ENCODE results near the gene ACTRT2. TPM values are rescaled to one million over a fixed set of nuclear protein-coding genes. Genes with fewer than 3 reads are reported as not detected.

ACTRT2 gene
- polyA plus RNA-seq, 1 donor (not counting 4 experiments of a cell fraction or from before 2014, with no cell fraction given), result not detected

DNA sequence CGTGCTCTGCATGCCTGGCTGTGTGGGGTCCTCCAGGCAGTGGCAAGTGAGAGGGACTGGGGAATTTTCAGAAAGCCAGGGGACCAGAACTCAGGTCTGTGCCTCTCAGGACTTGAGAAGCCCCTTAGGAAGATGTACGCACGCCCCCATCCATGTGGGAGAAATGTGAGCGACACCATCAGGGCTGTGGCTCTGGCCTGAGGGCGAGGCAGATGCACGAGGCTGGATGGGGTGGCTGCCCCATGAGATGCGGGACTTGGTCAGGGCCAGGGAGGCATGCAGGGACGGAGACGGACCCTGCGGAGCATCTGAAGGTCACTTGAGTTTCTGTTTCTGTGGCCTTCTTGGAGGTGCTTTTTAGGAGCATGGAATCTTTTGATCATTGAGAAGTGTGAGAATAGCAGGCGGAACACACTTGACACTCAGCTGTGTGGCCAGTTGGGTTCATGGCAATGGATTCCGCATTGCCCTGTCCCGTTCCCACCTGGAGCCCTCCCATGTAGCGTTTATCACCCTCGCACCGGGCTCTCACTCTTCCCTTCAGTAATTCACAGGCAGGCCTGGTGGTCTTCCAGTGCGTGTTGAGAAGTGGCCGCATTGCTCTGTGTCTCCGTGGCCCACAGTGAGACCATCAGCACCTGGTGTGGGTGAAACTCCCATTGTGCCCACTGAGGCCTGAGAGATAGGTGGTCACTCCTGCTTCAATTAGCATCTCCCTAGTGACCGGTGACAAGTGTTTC is 30.7 kb upstream of the ACTRT2 start:
- Histone ChIP-seq H3K27me3 (ENCODE audit: control insufficient read depth, extremely low read depth, insufficient read depth, low read length) (no peaks in the 10 kb centered on the region), H3K4me3 (ENCODE audit: control insufficient read depth in 2 of 3, extremely low read depth in 1 of 3, insufficient read depth in 2 of 3, low read depth in 1 of 3, low read length in 3 of 3) (no peak overlapping the region)
- dilution Hi-C loops (cut with MboI; ENCODE audit: extremely low pct_ligation_motif_present, low sequenced_read_pairs), result no loop called here

DNA sequence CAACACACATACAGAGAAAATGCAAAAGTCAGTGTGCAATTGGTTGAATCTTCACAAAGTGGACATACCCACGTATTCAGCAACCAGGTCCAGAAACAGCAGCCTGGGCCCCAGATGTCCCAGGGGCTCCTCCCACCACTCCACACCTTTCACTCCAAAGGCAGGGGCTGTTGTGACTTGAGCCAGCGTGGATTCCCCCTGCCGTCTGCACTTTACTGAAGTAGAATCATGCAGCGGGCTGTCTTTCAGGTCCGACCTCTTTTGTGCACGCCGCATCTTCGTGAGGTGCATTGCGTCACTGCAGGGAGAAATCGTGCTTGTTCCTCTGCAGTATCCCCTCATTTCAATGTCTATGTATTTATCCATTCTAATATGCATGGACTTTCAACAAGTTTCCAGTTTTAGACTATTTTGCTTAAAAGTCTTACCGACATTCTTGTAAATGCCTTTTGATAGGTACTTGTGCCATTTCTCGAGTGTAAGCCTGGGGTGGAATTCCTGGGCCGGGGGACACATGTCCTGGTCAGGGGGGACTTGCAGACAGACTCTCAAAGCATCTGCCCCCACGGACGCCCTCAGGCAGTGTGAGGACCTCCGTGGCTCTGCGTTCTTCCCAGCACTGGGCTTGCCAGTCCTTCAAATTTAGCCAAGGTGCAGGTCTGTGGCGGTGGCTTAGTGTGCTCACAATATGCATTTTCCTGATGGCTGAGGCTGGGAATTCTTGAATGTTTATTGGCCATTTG is 29.3 kb upstream of the ACTRT2 start:
- H3K9ac ChIP-seq (ENCODE audit: control insufficient read depth, extremely low read depth, insufficient read depth, low read length), result no peak overlapping the region
- H3K36me3 ChIP-seq (ENCODE audit: control insufficient read depth in 2 of 2, extremely low read depth in 1 of 2, insufficient read depth in 2 of 2, low read length in 2 of 2), result no peaks in the 10 kb centered on the region
- H2AFZ ChIP-seq (ENCODE audit: control insufficient read depth, low read length), result no peak overlapping the region
- no peak overlapping the region for H3K27ac ChIP-seq (ENCODE audit: control insufficient read depth, insufficient read depth, low read length)
- no peaks in the 10 kb centered on the region for H3K4me1 ChIP-seq (ENCODE audit: control insufficient read depth, extremely low read depth, insufficient read depth, low read length)
- no peaks in the 10 kb centered on the region for H3K79me2 ChIP-seq (ENCODE audit: control insufficient read depth, insufficient read depth, low read length)
- no peak overlapping the region for H3K4me3 ChIP-seq (ENCODE audit: control insufficient read depth in 2 of 3, extremely low read depth in 1 of 3, insufficient read depth in 2 of 3, low read depth in 1 of 3, low read length in 3 of 3)
- no peaks in the 10 kb centered on the region for H4K20me1 ChIP-seq (ENCODE audit: control insufficient read depth, extremely low read depth, insufficient read depth, low read length)
- FAIRE-seq (no peak), DNase-seq (ENCODE audit: low read depth, low spot score) (no peak)
- H3K27me3 ChIP-seq (ENCODE audit: control insufficient read depth, extremely low read depth, insufficient read depth, low read length), result no peaks in the 10 kb centered on the region
- H3K9me1 ChIP-seq (ENCODE audit: control insufficient read depth, extremely low read depth, insufficient read depth, low read length), result no peaks in the 10 kb centered on the region
- H3K9me3 ChIP-seq (ENCODE audit: control insufficient read depth, low read depth, low read length), result peaks cover 9% of the 10 kb centered on the region
- TF ChIP-seq CTCF (optimal IDR thresholded peaks at IDR 0.05 in 1 of 3, IDR thresholded peaks at IDR 0.05 in 1 of 3, conservative IDR thresholded peaks at IDR 0.05 in 1 of 3; ENCODE audit: extremely low read depth in 1 of 3, insufficient read depth in 2 of 3, low read length in 3 of 3), result no peak
- TF ChIP-seq EZH2 (IDR thresholded peaks at IDR 0.05; ENCODE audit: low read length), result no peak
- dilution Hi-C loops (cut with MboI; ENCODE audit: extremely low pct_ligation_motif_present, low sequenced_read_pairs), result no loop called here
- H3K4me2 ChIP-seq (ENCODE audit: control insufficient read depth, extremely low read depth, insufficient read depth, low read depth, low read length), result no peak overlapping the region

More for the DNA sequence above, 30.7 kb upstream of the ACTRT2 start:
- FAIRE-seq (no peak), DNase-seq (ENCODE audit: low read depth, low spot score) (no peak)
- no peak overlapping the region for H3K4me2 ChIP-seq (ENCODE audit: control insufficient read depth, extremely low read depth, insufficient read depth, low read depth, low read length)
- H3K9me1 ChIP-seq (ENCODE audit: control insufficient read depth, extremely low read depth, insufficient read depth, low read length), result no peaks in the 10 kb centered on the region
- H3K36me3 ChIP-seq (ENCODE audit: control insufficient read depth in 2 of 2, extremely low read depth in 1 of 2, insufficient read depth in 2 of 2, low read length in 2 of 2), result no peaks in the 10 kb centered on the region
- H3K4me1 ChIP-seq (ENCODE audit: control insufficient read depth, extremely low read depth, insufficient read depth, low read length), result no peaks in the 10 kb centered on the region
- H3K27ac ChIP-seq (ENCODE audit: control insufficient read depth, insufficient read depth, low read length), result no peak overlapping the region
- no peak overlapping the region for H2AFZ ChIP-seq (ENCODE audit: control insufficient read depth, low read length)
- no peaks in the 10 kb centered on the region for H3K79me2 ChIP-seq (ENCODE audit: control insufficient read depth, insufficient read depth, low read length)
- TF ChIP-seq EZH2 (IDR thresholded peaks at IDR 0.05; ENCODE audit: low read length) (no peak), CTCF (optimal IDR thresholded peaks at IDR 0.05 in 1 of 3, IDR thresholded peaks at IDR 0.05 in 1 of 3, conservative IDR thresholded peaks at IDR 0.05 in 1 of 3; ENCODE audit: extremely low read depth in 1 of 3, insufficient read depth in 2 of 3, low read length in 3 of 3) (no peak)
- H3K9me3 ChIP-seq (ENCODE audit: control insufficient read depth, low read depth, low read length), result peaks cover 11% of the 10 kb centered on the region
- no peak overlapping the region for H3K9ac ChIP-seq (ENCODE audit: control insufficient read depth, extremely low read depth, insufficient read depth, low read length)
- no peaks in the 10 kb centered on the region for H4K20me1 ChIP-seq (ENCODE audit: control insufficient read depth, extremely low read depth, insufficient read depth, low read length)
